Measurements from ENCODE around the gene RASGRF1. TPM values are rescaled to one million over a fixed set of nuclear protein-coding genes. Genes with fewer than 3 reads are reported as not detected.

The RASGRF1 gene
- total RNA-seq, 1 experiment from 2014 or later: 0.70 TPM

DNA sequence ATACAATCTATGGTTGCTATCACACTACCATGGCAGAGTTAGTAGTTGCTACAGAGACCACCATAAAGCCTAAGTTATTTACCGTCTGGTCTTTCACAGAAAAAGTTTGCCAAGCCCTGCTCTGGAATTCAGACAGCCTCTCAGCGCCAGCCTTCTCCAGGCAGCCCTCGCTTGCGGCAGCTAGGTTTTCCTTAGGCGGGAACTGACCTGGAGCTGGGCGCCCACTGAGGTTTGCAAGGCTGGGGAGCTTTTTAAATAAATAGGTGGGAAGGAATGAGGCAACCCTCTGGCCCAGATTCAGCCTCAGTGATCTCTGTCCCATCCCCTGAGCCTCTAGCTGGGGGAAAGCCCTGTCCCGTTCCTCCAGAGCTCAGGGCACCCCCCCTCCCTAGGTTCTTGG lies 146.9 kb downstream of the RASGRF1 start:
- TF ChIP-seq, protein P1, sequence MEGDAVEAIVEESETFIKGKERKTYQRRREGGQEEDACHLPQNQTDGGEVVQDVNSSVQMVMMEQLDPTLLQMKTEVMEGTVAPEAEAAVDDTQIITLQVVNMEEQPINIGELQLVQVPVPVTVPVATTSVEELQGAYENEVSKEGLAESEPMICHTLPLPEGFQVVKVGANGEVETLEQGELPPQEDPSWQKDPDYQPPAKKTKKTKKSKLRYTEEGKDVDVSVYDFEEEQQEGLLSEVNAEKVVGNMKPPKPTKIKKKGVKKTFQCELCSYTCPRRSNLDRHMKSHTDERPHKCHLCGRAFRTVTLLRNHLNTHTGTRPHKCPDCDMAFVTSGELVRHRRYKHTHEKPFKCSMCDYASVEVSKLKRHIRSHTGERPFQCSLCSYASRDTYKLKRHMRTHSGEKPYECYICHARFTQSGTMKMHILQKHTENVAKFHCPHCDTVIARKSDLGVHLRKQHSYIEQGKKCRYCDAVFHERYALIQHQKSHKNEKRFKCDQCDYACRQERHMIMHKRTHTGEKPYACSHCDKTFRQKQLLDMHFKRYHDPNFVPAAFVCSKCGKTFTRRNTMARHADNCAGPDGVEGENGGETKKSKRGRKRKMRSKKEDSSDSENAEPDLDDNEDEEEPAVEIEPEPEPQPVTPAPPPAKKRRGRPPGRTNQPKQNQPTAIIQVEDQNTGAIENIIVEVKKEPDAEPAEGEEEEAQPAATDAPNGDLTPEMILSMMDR (IDR thresholded peaks at IDR 0.05; ENCODE audit: unreplicated experiment): no peak
- H3K27ac Mint-ChIP-seq (ENCODE audit: low read depth, unreplicated experiment): no peak overlapping the region
- ChIA-PET POLR2A (interaction anchor here (0.8 kb wide), 1 partner anchor 35 kb away, joined by 3 read pairs; no protein-coding TSS in a partner anchor), CTCF (interaction anchor here (0.6 to 0.7 kb wide), 2 partner anchors 767 to 943 kb away, joined by 3 to 4 read pairs; no protein-coding TSS in a partner anchor)
- no peaks in the 10 kb centered on the region for H3K9me3 Mint-ChIP-seq (ENCODE audit: unreplicated experiment)
- H3K36me3 Mint-ChIP-seq (ENCODE audit: insufficient read depth, unreplicated experiment): no peaks in the 10 kb centered on the region
- no TSS peak for BruUV-seq (replicated peaks)
- peak overlapping the region; percentile 81 for H3K4me3 Mint-ChIP-seq (ENCODE audit: unreplicated experiment)
- intact Hi-C loops (cut with micrococcal nuclease): no loop called here
- H3K27me3 Mint-ChIP-seq (ENCODE audit: insufficient read depth, unreplicated experiment): no peaks in the 10 kb centered on the region
- DNase-seq (ENCODE audit: unreplicated experiment): no peak
- peaks cover 13% of the 10 kb centered on the region for H3K4me1 Mint-ChIP-seq (ENCODE audit: insufficient read depth, unreplicated experiment)

DNA sequence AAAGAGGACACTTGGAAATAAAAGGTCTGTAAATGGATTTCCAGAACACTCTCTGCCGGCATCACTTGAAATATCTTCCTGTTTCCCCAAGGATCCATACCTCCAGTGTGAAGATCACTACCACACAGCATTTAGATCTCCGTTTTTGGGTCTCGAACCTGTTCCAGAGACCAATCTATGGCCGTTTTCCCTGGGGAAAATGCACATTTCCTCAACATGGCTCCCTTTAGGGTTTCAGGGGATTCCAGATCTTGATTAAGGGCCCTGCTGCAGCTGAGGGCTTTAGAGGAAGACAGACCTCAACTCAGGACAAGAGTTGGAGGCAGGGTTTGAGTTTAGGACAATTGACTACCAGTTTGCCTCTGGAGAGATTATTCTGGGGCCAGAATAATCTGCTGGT lies 147.8 kb downstream of the RASGRF1 start:
- Mint-ChIP-seq H3K4me1 (ENCODE audit: insufficient read depth, unreplicated experiment) (peaks cover 13% of the 10 kb centered on the region), H3K9me3 (ENCODE audit: unreplicated experiment) (no peaks in the 10 kb centered on the region), H3K4me3 (ENCODE audit: unreplicated experiment) (no peak overlapping the region), H3K27ac (ENCODE audit: low read depth, unreplicated experiment) (no peak overlapping the region), H3K36me3 (ENCODE audit: insufficient read depth, unreplicated experiment) (no peaks in the 10 kb centered on the region), H3K27me3 (ENCODE audit: insufficient read depth, unreplicated experiment) (no peaks in the 10 kb centered on the region)
- TF ChIP-seq, protein P1 (IDR thresholded peaks at IDR 0.05; ENCODE audit: unreplicated experiment): no peak
- no peak for DNase-seq (ENCODE audit: unreplicated experiment)
- intact Hi-C loops (cut with micrococcal nuclease): no loop called here
- CTCF ChIA-PET: no interaction called here
- BruUV-seq (replicated peaks): no TSS peak
- POLR2A ChIA-PET: no interaction called here

DNA sequence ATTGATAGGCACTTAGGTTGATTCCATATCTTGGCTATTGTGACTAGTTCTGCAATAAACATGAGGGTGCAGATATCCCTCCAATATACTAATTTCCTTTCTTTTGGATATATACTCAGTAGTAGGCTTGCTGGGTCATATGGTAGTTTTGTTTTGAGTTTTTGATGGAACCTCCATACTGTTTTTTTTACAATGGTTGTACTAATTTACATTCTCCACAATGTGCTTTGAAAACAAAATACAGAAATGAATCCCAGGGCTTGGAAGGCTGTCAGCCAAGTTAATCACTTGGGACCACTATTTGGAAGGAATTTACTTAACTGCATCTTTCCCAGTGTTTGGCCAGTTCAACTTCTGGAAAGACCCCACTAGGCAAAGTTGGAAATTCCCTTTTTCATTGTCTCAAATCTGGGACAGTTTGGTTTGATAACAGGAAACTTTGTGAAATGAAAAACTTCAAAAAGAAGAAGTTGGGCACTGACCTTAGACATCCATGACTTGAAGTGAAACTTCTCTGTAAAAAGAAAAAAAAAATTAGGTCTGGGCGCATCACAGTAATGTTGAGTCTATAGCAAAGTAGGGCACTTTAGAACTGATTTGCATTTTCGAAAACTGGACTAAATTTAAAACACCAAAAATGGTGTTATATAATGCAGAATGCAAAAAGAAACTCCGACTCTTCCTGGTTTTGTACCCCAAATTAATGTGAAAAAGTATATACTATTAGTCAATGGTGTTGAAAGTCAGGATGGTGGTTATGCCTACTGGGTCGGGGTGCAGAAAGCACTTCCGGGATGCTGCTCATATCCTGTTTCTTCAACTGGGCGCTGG lies 151.7 kb downstream of the RASGRF1 start:
- Mint-ChIP-seq H3K36me3 (ENCODE audit: insufficient read depth, unreplicated experiment) (peaks cover 3% of the 10 kb centered on the region), H3K27me3 (ENCODE audit: insufficient read depth, unreplicated experiment) (no peaks in the 10 kb centered on the region), H3K4me3 (ENCODE audit: unreplicated experiment) (no peak overlapping the region), H3K4me1 (ENCODE audit: insufficient read depth, unreplicated experiment) (peaks cover 3% of the 10 kb centered on the region), H3K27ac (ENCODE audit: low read depth, unreplicated experiment) (no peak overlapping the region), H3K9me3 (ENCODE audit: unreplicated experiment) (no peaks in the 10 kb centered on the region)
- no peak for DNase-seq (ENCODE audit: unreplicated experiment)
- intact Hi-C loops (cut with micrococcal nuclease): no loop called here
- BruUV-seq (replicated peaks): no TSS peak
- TF ChIP-seq, protein P1 (IDR thresholded peaks at IDR 0.05; ENCODE audit: unreplicated experiment): no peak
- POLR2A ChIA-PET: no interaction called here
- CTCF ChIA-PET: interaction anchor here (0.7 kb wide), 1 partner anchor 41 kb away, joined by 4 read pairs; no protein-coding TSS in a partner anchor

DNA sequence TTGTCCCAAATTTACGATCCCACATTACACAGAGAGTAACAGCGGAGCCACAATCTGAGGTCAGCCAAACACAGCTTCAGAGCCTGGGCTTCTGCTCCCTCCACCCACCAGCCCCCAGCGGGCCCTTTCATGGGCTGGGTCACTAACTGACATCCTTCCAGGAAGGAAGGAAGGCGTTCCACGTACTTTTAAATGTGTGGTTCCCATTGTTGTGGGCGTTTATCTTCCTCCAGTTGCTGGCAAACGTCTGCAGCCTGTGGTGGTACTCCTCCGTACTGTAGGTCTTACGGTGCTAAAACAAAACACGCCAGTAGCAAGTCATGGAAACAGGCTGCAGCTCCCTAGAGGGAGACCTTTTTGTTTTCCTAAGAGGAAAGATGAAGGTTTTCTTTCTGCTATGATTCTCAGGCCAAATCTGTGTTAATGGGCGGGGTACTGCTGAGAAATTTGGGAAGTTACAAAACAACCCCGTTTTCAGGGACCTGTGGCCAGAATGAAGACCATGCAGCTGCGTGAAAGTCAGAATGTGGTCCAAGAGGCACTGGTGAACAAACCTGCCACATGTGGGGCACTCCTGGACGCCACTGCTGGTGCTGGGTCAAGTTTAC lies 153.3 kb downstream of the RASGRF1 start:
- Mint-ChIP-seq H3K9me3 (ENCODE audit: unreplicated experiment) (no peaks in the 10 kb centered on the region), H3K4me3 (ENCODE audit: unreplicated experiment) (no peak overlapping the region), H3K27ac (ENCODE audit: low read depth, unreplicated experiment) (no peak overlapping the region), H3K27me3 (ENCODE audit: insufficient read depth, unreplicated experiment) (no peaks in the 10 kb centered on the region), H3K36me3 (ENCODE audit: insufficient read depth, unreplicated experiment) (peaks cover 14% of the 10 kb centered on the region), H3K4me1 (ENCODE audit: insufficient read depth, unreplicated experiment) (no peaks in the 10 kb centered on the region)
- ChIA-PET CTCF (no interaction called here), POLR2A (no interaction called here)
- intact Hi-C loops (cut with micrococcal nuclease): no loop called here
- TF ChIP-seq, protein P1 (IDR thresholded peaks at IDR 0.05; ENCODE audit: unreplicated experiment): no peak
- no peak for DNase-seq (ENCODE audit: unreplicated experiment)
- BruUV-seq (replicated peaks): no TSS peak
